Coronary artery (tissue), 2 donors: ENCODE data around the gene SPECC1L.
"Not testable (repeated sequence)": the region's sequence is repeated elsewhere in the genome, so short reads cannot be mapped to it uniquely, and the experiment has no call there.

Experiments used
- DNase-seq: peaks from one replicate; pipeline ENCODE4 v3.0.0-alpha.2; 2017; ENCODE audit warnings: low spot score
- H3K27ac ChIP-seq, 2 donors: fragments of 200-600 bp; sonication (generic); one replicate each; pipeline ENCODE4 v1.5.1; 2016 to 2019
- H3K4me3 ChIP-seq: fragments of 200-600 bp; sonication (generic); 2 replicates; pipeline ENCODE4 v1.5.1; 2016; ENCODE audit warnings: mild to moderate bottlenecking, moderate library complexity
- CTCF ChIP-seq: fragments of 200-600 bp; sonication (generic); IDR thresholded peaks from one replicate; pipeline ENCODE4 v1.5.1; 2019; ENCODE audit warnings: antibody characterized with exemption

SPECC1L gene

GRCh38 chr22:24310969-24311368 lies 40.3 kb downstream of the SPECC1L start:
- no peak for DNase-seq
- no peak for TF ChIP-seq CTCF
- no peak overlapping the region for H3K4me3 ChIP-seq

GRCh38 chr22:24315367-24315966 lies 44.8 kb downstream of the SPECC1L start:
- Histone ChIP-seq H3K27ac (no peak overlapping the region), H3K4me3 (no peak overlapping the region)
- no peak for DNase-seq
- no peak for TF ChIP-seq CTCF

More at GRCh38 chr22:24310969-24311368, 40.3 kb downstream of the SPECC1L start:
- H3K27ac ChIP-seq: no peak overlapping the region

GRCh38 chr22:24316264-24316663 lies 45.6 kb downstream of the SPECC1L start:
- not testable (repeated sequence) for H3K4me3 ChIP-seq, DNase-seq, H3K27ac ChIP-seq

GRCh38 chr22:24317511-24317910 lies 46.9 kb downstream of the SPECC1L start:
- H3K27ac ChIP-seq, H3K4me3 ChIP-seq, DNase-seq: not testable (repeated sequence)

- H3K4me3 ChIP-seq: no peak overlapping the region
- no peak for TF ChIP-seq CTCF
- no peak overlapping the region for H3K27ac ChIP-seq
- no peak for DNase-seq
Measured at GRCh38 chr22:24319451-24319850, 48.8 kb downstream of the SPECC1L start.

GRCh38 chr22:24321999-24322398 lies 51.4 kb downstream of the SPECC1L start:
- no peak for TF ChIP-seq CTCF
- DNase-seq: no peak
- H3K4me3 ChIP-seq: no peak overlapping the region
- H3K27ac ChIP-seq: no peak overlapping the region

GRCh38 chr22:24322522-24322921 lies 51.9 kb downstream of the SPECC1L start:
- no peak for TF ChIP-seq CTCF
- Histone ChIP-seq H3K27ac (no peak overlapping the region), H3K4me3 (no peak overlapping the region)
- no peak for DNase-seq

GRCh38 chr22:24323233-24323632 lies 52.6 kb downstream of the SPECC1L start:
- TF ChIP-seq CTCF: no peak
- no peak overlapping the region for H3K4me3 ChIP-seq
- H3K27ac ChIP-seq: no peak overlapping the region
- no peak for DNase-seq
